ENCODE results near the gene CASTOR1. TPM values are rescaled to one million over a fixed set of nuclear protein-coding genes. Genes with fewer than 3 reads are reported as not detected.
A peak's percentile ranks its signal among the peaks of the same experiment; 100 is the strongest.

The CASTOR1 gene
- total and polyA plus RNA-seq, 2 donors (not counting 1 experiment from before 2014, with no cell fraction given), result 2.7 to 5.0 TPM

- Histone ChIP-seq H3K4me1 (ENCODE audit: control insufficient read depth, extremely low read depth, insufficient read depth, low read length) (no peaks in the 10 kb centered on the region), H3K9me3 (ENCODE audit: control insufficient read depth, insufficient read depth, low read depth, low read length) (no peaks in the 10 kb centered on the region), H3K4me2 (ENCODE audit: extremely low read depth, insufficient read depth, low read length) (no peak overlapping the region), H3K27ac (ENCODE audit: insufficient read depth, low read length) (no peak overlapping the region), H3K79me2 (ENCODE audit: control insufficient read depth, insufficient read depth, low read length) (no peaks in the 10 kb centered on the region), H3K4me3 (replicated peaks in 1 of 4; ENCODE audit: control extremely low read depth in 1 of 4, insufficient read depth in 1 of 4, low read depth in 3 of 4, low read length in 4 of 4) (no peak overlapping the region), H3K27me3 (ENCODE audit: control insufficient read depth, insufficient read depth, low read length) (no peaks in the 10 kb centered on the region), H4K20me1 (ENCODE audit: control insufficient read depth, extremely low read depth, insufficient read depth, low read length) (no peaks in the 10 kb centered on the region), H2AFZ (ENCODE audit: low read length) (no peak overlapping the region), H3K36me3 (ENCODE audit: control insufficient read depth, insufficient read depth, low read length) (no peaks in the 10 kb centered on the region), H3K9ac (ENCODE audit: insufficient read depth, low read length) (no peak overlapping the region)
- DNase-seq (ENCODE audit: low read depth in 2 of 2), result peak; percentile 78 to 79
- TF ChIP-seq CTCF (conservative IDR thresholded peaks at IDR 0.05 in 1 of 2, IDR thresholded peaks at IDR 0.05 in 1 of 2; ENCODE audit: low read depth in 1 of 2, low read length in 2 of 2) (no peak), EZH2 (IDR thresholded peaks at IDR 0.05; ENCODE audit: low read length, missing control alignments) (no peak)
These were observed 18.5 kb downstream of the CASTOR1 start for GRCh38 chr22:30270832-30271231.

GRCh38 chr22:30268331-30268730 lies 21.0 kb downstream of the CASTOR1 start:
- no peaks in the 10 kb centered on the region for H4K20me1 ChIP-seq (ENCODE audit: control insufficient read depth, extremely low read depth, insufficient read depth, low read length)
- H2AFZ ChIP-seq (ENCODE audit: low read length), result no peak overlapping the region
- no peaks in the 10 kb centered on the region for H3K79me2 ChIP-seq (ENCODE audit: control insufficient read depth, insufficient read depth, low read length)
- H3K27ac ChIP-seq (ENCODE audit: insufficient read depth, low read length), result no peak overlapping the region
- no peak overlapping the region for H3K4me2 ChIP-seq (ENCODE audit: extremely low read depth, insufficient read depth, low read length)
- H3K9ac ChIP-seq (ENCODE audit: insufficient read depth, low read length), result no peak overlapping the region
- TF ChIP-seq EZH2 (IDR thresholded peaks at IDR 0.05; ENCODE audit: low read length, missing control alignments) (no peak), CTCF (conservative IDR thresholded peaks at IDR 0.05 in 1 of 2, IDR thresholded peaks at IDR 0.05 in 1 of 2; ENCODE audit: low read depth in 1 of 2, low read length in 2 of 2) (no peak)
- no peaks in the 10 kb centered on the region for H3K36me3 ChIP-seq (ENCODE audit: control insufficient read depth, insufficient read depth, low read length)
- H3K27me3 ChIP-seq (ENCODE audit: control insufficient read depth, insufficient read depth, low read length), result no peaks in the 10 kb centered on the region
- no peak for DNase-seq (ENCODE audit: low read depth in 2 of 2)
- no peaks in the 10 kb centered on the region for H3K4me1 ChIP-seq (ENCODE audit: control insufficient read depth, extremely low read depth, insufficient read depth, low read length)
- no peaks in the 10 kb centered on the region for H3K9me3 ChIP-seq (ENCODE audit: control insufficient read depth, insufficient read depth, low read depth, low read length)
- no peak overlapping the region for H3K4me3 ChIP-seq (replicated peaks in 1 of 4; ENCODE audit: control extremely low read depth in 1 of 4, insufficient read depth in 1 of 4, low read depth in 3 of 4, low read length in 4 of 4)

- no peak for DNase-seq (ENCODE audit: low read depth in 2 of 2)
- no peak overlapping the region for H3K27ac ChIP-seq (ENCODE audit: insufficient read depth, low read length)
- no peaks in the 10 kb centered on the region for H3K27me3 ChIP-seq (ENCODE audit: control insufficient read depth, insufficient read depth, low read length)
- H3K9me3 ChIP-seq (ENCODE audit: control insufficient read depth, insufficient read depth, low read depth, low read length), result no peaks in the 10 kb centered on the region
- TF ChIP-seq CTCF (conservative IDR thresholded peaks at IDR 0.05 in 1 of 2, IDR thresholded peaks at IDR 0.05 in 1 of 2; ENCODE audit: low read depth in 1 of 2, low read length in 2 of 2) (no peak), EZH2 (IDR thresholded peaks at IDR 0.05; ENCODE audit: low read length, missing control alignments) (no peak)
- H4K20me1 ChIP-seq (ENCODE audit: control insufficient read depth, extremely low read depth, insufficient read depth, low read length), result no peaks in the 10 kb centered on the region
- H3K4me2 ChIP-seq (ENCODE audit: extremely low read depth, insufficient read depth, low read length), result no peak overlapping the region
- H3K4me3 ChIP-seq (replicated peaks in 1 of 4; ENCODE audit: control extremely low read depth in 1 of 4, insufficient read depth in 1 of 4, low read depth in 3 of 4, low read length in 4 of 4), result no peak overlapping the region
- no peak overlapping the region for H2AFZ ChIP-seq (ENCODE audit: low read length)
- H3K9ac ChIP-seq (ENCODE audit: insufficient read depth, low read length), result no peak overlapping the region
- H3K79me2 ChIP-seq (ENCODE audit: control insufficient read depth, insufficient read depth, low read length), result no peaks in the 10 kb centered on the region
- H3K36me3 ChIP-seq (ENCODE audit: control insufficient read depth, insufficient read depth, low read length), result no peaks in the 10 kb centered on the region
- H3K4me1 ChIP-seq (ENCODE audit: control insufficient read depth, extremely low read depth, insufficient read depth, low read length), result no peaks in the 10 kb centered on the region
These were observed 21.7 kb downstream of the CASTOR1 start for GRCh38 chr22:30267382-30268302.

Data from fibroblast of lung (primary cell).